Measurements from ENCODE around the gene LAMC2. TPM values are rescaled to one million over a fixed set of nuclear protein-coding genes. Genes with fewer than 3 reads are reported as not detected.
"Not testable (repeated sequence)": the region's sequence is repeated elsewhere in the genome, so short reads cannot be mapped to it uniquely, and the experiment has no call there.

The LAMC2 gene
- total RNA-seq, 1 donor from 2014 or later = 2.1 TPM

DNA sequence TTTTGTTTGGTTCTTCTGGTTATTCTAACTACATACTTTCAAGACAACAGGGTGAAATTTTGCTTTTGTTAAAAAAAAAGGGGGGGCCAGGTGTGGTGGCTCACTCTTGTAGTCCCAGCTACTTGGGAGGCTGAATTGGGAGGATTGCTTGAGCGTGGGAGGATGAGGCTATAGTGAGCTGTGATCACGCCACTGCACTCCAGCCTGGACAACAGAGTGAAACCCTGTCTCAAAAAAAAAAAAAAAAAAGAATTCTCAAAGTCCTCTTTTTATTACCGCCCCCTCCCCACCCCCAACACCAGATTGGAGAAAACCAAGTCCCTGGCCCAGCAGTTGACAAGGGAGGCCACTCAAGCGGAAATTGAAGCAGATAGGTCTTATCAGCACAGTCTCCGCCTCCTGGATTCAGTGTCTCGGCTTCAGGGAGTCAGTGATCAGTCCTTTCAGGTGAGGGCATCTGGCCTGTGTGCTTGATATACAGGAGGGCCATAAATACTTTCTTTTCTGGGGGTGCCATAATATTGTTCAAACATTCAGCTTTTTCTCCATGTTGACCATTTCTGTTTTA is 50.2 kb downstream of the LAMC2 start:
- intact Hi-C loops (cut with micrococcal nuclease) = no loop called here

DNA sequence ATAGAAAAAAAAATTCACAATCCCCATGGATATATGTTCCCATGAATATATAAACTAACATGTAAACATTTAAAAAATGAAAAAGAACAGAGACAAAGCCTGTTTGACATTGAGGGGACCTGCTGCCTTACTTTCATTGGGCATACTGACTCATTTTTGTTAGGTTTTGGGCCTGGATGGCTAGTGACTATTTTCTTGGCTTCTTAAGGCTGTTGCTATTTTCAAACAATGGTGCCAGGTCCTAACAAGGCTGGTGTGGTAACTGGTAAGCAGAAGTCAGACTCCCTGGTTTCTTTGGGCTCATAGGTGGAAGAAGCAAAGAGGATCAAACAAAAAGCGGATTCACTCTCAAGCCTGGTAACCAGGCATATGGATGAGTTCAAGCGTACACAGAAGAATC is 51.0 kb downstream of the LAMC2 start:
- intact Hi-C loops (cut with micrococcal nuclease) = no loop called here

DNA sequence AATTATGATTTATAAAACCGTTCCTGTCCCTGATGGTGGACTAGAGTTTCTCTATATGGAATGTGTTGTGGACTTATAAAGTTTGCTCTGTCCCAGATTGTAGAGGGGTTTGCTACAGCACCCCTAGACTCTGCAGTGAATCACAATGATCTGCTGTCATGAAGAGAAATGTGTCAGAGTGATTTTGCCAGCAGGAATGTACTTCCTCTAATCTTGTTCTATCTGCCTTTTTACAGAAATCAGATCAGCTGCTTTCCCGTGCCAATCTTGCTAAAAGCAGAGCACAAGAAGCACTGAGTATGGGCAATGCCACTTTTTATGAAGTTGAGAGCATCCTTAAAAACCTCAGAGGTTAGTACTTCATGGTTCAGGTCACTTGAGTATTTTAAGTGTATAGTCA is 52.0 kb downstream of the LAMC2 start:
- intact Hi-C loops (cut with micrococcal nuclease) = no loop called here

DNA sequence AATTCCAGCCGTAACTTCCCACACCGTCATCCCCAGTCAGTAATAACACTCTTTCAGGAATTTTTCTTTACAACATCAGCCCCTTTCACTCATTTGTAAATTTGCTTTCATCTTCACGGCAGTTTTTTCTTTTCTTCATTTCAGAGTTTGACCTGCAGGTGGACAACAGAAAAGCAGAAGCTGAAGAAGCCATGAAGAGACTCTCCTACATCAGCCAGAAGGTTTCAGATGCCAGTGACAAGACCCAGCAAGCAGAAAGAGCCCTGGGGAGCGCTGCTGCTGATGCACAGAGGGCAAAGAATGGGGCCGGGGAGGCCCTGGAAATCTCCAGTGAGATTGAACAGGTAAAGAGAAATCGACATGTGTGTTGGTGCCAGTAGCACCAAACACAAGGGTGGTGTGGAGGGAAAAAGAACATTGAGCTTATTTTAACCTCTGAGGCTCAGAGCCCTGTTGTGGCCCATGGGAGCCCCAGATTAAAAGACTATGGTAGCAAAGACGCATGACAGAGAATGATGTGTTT is 53.2 kb downstream of the LAMC2 start:
- intact Hi-C loops (cut with micrococcal nuclease) = no loop called here

DNA sequence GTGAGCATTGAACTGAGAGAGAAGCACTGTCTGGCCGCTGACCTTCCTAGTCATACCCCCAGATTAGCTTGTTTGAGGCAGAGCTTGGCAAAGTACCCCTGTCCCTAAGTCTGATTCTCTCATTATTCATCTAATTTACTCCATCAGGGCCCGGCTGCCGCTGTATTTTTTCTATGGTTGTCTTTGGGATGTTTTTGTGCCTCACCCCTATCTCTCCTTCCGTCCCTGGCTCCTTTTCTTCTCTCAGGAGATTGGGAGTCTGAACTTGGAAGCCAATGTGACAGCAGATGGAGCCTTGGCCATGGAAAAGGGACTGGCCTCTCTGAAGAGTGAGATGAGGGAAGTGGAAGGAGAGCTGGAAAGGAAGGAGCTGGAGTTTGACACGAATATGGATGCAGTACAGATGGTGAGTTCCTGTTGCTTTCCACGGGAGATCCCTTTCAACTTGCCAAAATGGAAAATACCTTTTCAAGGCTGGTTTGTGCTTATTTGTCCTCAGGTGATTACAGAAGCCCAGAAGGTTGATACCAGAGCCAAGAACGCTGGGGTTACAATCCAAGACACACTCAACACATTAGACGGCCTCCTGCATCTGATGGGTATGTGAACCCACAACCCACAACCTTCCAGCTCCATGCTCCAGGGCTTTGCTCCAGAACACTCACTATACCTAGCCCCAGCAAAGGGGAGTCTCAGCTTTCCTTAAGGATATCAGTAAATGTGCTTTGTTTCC is 53.9 kb downstream of the LAMC2 start:
- intact Hi-C loops (cut with micrococcal nuclease) = no loop called here

DNA sequence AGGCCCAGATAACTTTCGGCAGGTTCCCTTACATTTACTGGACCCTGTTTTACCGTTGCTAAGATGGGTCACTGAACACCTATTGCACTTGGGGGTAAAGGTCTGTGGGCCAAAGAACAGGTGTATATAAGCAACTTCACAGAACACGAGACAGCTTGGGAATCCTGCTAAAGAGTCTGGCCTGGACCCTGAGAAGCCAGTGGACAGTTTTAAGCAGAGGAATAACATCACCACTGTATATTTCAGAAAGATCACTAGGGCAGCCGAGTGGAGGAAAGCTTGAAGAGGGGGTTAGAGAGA is 54.4 kb downstream of the LAMC2 start:
- intact Hi-C loops (cut with micrococcal nuclease) = no loop called here

DNA sequence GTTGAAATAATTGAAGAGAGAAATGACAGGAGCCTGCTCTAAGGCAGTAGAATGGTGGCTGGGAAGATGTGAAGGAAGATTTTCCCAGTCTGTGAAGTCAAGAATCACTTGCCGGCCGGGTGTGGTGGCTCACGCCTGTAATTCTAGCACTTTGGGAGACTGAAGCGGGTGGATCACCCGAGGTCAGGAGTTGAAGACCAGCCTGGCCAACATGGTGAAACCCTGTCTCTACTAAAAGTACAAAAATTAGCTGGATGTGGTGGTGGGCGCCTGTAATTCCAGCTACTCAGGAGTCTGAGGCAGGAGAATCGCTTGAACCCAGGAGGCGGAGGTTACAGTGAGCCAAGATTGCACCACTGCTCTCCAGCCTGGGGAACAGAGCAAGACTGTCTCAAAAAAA is 54.8 kb downstream of the LAMC2 start:
- intact Hi-C loops (cut with micrococcal nuclease) = not testable (repeated sequence)

DNA sequence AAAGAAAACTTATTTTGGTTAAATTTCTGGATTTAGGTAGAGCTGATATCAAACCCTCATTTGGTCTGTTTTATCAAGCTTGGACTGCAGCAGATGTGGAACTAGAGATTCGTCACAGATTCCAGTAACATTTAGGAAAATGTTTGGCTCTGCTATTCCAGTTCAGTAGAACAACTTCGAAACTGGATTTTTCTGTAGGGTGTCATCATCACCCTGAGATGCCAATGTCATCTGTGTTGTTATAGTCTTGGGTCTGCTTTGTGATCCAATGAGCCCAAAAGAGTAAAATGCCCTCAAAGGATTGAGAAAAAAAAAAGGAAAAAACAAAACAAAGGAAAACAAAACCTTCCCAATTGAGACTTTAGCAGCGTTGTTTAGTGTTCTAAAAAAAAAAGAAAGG is 55.4 kb downstream of the LAMC2 start:
- intact Hi-C loops (cut with micrococcal nuclease) = no loop called here

DNA sequence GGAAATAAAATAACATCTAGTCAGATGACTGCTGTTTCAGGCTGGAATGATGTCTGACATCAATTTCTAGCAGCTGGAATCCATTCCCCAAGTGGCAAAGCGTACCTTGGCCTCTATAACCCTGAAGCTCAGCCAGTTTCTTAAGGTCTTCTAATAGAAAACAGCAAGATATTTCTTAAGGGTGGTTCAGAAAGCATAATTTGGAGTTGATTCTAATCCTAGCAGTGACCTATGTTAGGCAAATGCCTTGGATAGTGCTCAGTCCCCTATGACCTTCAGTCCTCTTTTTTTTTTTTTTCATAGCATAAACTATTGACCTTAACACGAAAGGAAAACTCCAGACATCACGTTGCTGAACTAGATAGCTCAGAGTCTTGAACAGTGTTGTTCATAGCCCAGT is 56.5 kb downstream of the LAMC2 start:
- intact Hi-C loops (cut with micrococcal nuclease) = no loop called here

DNA sequence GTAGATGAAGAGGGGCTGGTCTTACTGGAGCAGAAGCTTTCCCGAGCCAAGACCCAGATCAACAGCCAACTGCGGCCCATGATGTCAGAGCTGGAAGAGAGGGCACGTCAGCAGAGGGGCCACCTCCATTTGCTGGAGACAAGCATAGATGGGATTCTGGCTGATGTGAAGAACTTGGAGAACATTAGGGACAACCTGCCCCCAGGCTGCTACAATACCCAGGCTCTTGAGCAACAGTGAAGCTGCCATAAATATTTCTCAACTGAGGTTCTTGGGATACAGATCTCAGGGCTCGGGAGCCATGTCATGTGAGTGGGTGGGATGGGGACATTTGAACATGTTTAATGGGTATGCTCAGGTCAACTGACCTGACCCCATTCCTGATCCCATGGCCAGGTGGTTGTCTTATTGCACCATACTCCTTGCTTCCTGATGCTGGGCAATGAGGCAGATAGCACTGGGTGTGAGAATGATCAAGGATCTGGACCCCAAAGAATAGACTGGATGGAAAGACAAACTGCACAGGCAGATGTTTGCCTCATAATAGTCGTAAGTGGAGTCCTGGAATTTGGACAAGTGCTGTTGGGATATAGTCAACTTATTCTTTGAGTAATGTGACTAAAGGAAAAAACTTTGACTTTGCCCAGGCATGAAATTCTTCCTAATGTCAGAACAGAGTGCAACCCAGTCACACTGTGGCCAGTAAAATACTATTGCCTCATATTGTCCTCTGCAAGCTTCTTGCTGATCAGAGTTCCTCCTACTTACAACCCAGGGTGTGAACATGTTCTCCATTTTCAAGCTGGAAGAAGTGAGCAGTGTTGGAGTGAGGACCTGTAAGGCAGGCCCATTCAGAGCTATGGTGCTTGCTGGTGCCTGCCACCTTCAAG is 57.3 kb downstream of the LAMC2 start:
- intact Hi-C loops (cut with micrococcal nuclease) = no loop called here

DNA sequence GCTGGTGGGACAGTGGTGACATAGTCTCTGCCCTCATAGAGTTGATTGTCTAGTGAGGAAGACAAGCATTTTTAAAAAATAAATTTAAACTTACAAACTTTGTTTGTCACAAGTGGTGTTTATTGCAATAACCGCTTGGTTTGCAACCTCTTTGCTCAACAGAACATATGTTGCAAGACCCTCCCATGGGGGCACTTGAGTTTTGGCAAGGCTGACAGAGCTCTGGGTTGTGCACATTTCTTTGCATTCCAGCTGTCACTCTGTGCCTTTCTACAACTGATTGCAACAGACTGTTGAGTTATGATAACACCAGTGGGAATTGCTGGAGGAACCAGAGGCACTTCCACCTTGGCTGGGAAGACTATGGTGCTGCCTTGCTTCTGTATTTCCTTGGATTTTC is 58.4 kb downstream of the LAMC2 start:
- intact Hi-C loops (cut with micrococcal nuclease) = no loop called here

DNA sequence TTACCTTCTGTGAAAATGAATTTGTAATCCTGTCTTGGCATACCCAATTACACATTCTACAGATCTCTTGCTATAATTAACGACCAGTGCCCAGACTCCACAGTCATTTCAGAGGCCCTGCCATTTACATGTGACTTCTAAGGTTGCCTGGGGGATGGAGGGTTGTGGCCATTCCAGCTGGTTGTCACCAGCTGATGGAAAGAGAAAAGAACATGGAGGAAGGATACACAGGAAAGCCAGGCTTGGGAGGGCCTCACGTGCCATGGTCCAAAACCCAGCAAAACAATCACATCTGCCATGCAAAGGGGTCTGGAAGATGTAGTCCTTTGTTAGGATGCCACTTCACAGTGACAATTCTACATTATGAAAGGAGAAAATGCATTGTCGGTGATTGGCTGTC is 59.3 kb downstream of the LAMC2 start:
- intact Hi-C loops (cut with micrococcal nuclease) = no loop called here

DNA sequence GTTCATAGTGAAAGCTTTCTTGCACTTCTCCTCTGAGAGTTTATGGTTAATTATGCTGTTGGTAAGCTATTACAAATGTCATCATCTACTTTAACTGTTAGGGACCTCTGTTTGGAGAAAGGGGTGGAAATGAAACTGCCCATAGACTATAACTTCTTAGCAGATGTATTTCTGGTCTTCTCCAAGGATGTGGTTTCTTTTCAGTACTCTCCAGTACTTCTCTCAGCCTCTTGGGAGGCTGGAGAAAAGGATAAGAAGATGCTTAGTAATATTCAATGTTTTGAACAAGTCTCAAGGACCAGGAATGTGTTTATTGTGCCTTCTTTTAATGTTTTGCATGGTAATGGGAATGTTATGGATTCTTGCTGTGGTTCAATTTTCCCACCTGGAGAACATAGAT is 60.4 kb downstream of the LAMC2 start:
- intact Hi-C loops (cut with micrococcal nuclease) = no loop called here

DNA sequence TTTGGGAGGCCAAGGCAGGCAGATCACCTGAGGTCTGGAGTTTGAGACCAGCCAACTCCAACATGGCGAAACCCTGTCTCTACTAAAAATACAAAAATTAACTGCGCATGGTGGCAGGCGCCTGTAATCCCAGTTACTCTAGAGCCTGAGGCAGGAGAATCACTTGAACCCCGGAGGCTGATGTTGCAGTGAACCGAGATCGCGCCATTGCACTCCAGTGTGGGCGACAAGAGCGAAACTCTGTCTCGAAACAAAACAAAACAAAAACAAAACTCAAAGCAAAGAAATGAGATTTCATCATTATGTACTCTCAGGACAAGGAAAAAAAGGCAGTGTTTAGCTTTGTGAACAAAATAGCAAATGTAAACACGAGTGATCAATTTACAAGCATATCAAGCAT is 61.0 kb downstream of the LAMC2 start:
- intact Hi-C loops (cut with micrococcal nuclease) = no loop called here

DNA sequence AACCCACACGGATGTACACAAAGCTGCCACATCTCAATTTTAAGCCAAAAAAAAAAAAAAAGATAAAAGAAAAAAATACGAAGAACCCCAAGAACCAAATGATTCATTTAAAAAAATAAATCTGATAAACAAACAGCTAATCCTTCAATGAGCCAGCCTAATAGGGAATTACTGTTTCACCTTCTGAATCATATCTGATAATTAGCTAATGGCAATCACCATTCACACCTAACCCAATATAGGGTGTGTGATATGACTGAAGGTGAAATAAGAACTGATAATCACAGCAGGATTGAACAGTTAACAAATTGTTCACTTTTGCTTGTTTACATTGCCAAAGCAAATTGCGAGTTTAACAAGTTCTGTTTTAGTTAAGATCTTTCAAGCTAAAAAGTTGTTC is 61.4 kb downstream of the LAMC2 start:
- intact Hi-C loops (cut with micrococcal nuclease) = no loop called here

DNA sequence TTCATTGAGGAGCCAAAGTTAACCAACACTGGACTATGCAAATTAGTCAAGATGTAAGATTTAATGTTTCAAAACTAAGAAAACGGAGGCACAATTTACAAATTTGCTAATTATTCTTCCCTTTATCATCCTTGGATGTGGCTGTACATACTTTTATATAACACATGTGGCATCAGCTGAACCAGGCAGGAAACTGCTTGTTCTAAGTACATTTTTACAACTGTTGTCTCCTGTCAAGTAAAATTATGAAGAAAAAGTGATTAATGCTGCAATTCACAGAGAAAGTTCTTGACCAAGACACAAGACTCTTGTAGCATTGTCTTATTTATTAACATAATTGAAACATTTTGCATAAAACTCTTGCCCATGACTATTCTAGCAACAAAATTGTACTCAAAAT is 61.9 kb downstream of the LAMC2 start:
- intact Hi-C loops (cut with micrococcal nuclease) = no loop called here

DNA sequence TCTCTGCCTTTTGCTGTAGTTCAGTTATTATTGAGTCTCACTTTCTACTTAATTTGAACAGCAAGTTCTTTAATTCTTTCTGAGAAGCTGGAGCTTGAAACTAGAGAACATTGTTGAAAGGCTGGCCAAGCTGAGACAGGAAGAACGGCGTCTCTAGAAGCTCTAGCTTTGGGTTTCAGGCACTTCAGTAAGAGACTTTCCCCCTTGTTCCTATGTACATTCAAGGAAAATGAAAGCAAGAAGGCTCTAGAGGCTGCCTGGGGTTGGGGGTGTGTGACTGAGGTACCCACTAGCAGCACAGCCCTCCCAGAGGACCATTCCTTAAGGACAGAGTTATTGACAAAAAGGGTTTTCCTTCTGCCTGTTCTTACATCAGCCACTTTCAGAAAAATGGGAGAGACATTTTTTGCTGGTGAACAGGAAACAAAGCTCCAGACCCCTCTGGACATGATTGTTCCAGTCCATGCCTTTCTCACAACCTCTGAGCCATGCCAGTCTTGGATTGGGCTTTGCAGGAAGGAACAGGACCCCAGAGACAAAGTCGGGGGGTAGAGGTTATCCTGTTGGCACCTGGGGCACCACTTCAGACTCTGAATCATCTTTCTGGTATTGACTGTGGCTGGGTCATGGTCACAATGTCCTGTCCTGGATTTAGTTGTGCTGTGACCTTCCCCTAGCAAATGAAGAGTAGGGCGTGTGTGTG is 63.1 kb downstream of the LAMC2 start:
- intact Hi-C loops (cut with micrococcal nuclease) = no loop called here

DNA sequence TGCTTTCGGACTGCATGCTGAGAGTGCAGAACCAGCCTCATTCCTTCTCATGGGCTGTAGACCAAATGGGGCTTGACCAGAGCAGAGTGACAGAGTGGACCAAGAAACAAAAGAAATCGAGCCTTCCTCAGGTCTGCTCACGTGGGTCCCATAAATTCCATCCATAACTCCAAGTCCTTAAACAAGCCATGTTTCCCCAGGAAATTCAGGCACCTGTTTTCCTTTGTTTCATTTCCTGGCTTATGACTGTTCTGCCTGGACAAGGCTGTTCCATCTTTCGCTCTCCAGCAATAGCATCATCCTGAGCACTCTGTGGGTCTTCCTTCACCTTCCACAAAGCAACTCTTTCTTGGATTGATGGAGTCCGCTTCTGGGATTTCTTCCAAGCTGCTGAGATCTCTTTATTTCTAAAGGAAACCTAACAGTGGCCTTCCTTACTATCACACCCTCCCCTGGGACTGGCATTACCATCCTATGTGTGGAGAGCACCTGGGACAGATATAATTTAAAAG is 63.9 kb downstream of the LAMC2 start:
- intact Hi-C loops (cut with micrococcal nuclease) = no loop called here

DNA sequence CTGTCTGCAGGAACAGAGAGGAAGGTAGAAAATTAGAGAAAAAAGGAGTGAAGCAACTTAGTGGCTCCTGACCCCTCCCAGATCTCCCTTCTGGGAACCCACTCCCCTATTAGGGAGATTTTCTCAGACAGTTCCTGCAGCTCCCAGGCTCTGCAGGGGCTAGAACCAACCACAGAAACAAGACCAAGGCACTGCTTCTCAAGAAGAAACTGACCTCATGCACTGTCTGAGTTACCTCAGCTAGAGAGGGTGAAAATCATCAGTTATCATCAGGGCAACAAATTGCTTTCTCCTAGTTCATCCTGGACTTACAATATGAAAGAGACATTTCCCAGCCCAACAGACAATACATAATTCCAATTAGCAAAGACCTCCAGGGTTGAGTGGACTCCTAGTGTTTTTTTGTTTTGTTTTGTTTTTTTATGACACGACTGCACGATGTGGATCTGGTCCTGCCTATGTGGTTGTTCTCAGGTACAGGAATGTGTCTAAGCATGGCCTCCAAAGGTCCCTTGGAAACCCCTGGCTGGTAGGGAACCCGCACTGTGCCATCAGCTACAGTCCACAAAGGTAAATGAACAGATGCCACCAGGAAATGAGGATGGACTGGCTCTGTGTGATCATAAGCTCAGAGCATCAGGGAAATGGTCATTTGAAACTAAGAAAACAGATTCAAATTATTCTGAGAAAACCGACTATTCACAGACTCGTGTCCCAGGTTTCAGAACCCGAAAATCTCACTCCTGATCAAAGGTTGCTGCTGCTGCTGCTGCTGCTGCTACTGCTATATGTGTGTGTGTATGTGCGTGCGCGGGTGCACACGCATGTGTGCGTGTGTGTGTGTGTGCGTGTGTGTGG is 65.3 kb downstream of the LAMC2 start:
- intact Hi-C loops (cut with micrococcal nuclease) = no loop called here

DNA sequence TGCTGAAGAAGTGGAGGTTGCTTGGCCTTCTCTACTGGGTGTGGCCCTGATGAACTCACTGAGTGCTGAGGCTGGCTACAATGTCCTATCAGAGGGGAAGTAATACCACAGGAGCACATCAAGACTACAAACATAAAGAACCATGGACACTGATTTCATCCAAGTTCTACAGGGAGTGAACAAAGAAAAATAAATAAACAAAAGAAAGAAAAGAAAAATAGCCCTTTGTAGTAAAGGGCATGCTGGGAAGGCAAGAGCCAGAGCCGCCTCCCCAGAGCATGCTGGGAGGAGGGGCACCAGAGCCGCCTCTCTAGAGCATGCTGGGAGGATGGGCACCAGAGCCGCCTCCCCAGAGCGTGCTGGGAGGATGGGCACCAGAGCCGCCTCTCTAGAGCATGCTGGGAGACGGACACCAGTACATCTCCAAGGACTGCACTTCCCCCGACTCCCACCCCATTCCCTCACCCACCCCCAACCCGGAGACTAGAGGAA is 65.9 kb downstream of the LAMC2 start:
- intact Hi-C loops (cut with micrococcal nuclease) = no loop called here
